ENCODE measurements around the gene GABRB3.

DNA sequence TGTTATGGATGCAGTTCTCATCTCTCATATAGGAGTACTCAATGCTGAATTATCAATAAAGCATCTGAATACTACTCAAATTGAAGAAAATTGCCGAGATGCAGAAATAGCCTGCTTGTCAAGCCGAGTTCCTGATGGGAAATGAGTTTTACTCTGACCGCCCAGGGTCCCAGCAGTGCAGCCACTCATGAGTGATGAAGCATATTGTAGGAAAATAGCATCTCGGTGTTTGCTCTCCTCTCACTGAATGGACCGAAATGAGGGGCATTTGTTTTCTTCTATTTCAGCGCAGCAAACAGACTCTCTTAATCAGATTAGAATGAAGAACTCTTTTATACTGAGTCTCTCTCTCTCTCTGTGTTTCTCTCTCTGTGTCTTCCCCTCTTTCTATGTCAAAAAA lies 190.0 kb downstream of the GABRB3 start:
- TF ChIP-seq MYC (IDR thresholded peaks at IDR 0.05; ENCODE audit: low read depth, low read length) (no peak), EZH2 (IDR thresholded peaks at IDR 0.05; ENCODE audit: borderline replicate concordance, low read depth, low read length, severe bottlenecking) (no peak)

All from endothelial cell of umbilical vein (primary cell).